Body of pancreas (tissue), 4 donors: ENCODE results near the gene SPATS2L. TPM values are rescaled to one million over a fixed set of nuclear protein-coding genes. Genes with fewer than 3 reads are reported as not detected.

Experiments
- ATAC-seq: fragments of 150-250 bp; one replicate; pipeline ENCODE4 v1.9.1; 2016
- DNase-seq, 4 donors: peaks; one replicate each; pipeline ENCODE4 v3.0.0-alpha.2; 2019
- H3K27ac ChIP-seq, 4 donors: fragments of 200-600 bp; sonication (generic); 1 replicate in 3 of 4; 2 replicates in 1 of 4; pipeline versions ENCODE4 v1.5.1 to v1.6.1; 2016 to 2019; ENCODE audit warnings: mild to moderate bottlenecking in 1 of 4, mixed read lengths in 1 of 4, moderate library complexity in 1 of 4
- H3K27me3 ChIP-seq, 2 donors: fragments of 200-600 bp; sonication (generic); one replicate each; pipeline ENCODE4 v1.6.0; 2016; ENCODE audit warnings: mild to moderate bottlenecking in 1 of 2
- H3K36me3 ChIP-seq, 2 donors: fragments of 200-600 bp; sonication (generic); replicated peaks in 1 of 2; 2 replicates each; pipeline ENCODE4 v1.5.1; 2016; ENCODE audit warnings: low read depth in 2 of 2; ENCODE audit not compliant: insufficient read depth in 1 of 2
- H3K4me1 ChIP-seq: fragments of 200-600 bp; sonication (generic); one replicate; pipeline ENCODE4 v1.6.0; 2016
- H3K4me3 ChIP-seq, 2 donors: fragments of 200-600 bp; sonication (generic); 1 replicate in 1 of 2; 2 replicates in 1 of 2; pipeline ENCODE4 v1.5.1; 2016 to 2019
- H3K9me3 ChIP-seq, 3 donors: fragments of 200-600 bp; sonication (generic); 1 replicate in 2 of 3; 2 replicates in 1 of 3; pipeline ENCODE4 v1.5.1; 2016
- CTCF ChIP-seq, 7 experiments: fragments of 450-650 bp in 4 of 7; fragments of 200-600 bp in 3 of 7; sonication (generic) in 3 of 7; IDR thresholded peaks; one replicate each; pipeline ENCODE4 v1.5.1; 2016 to 2019; ENCODE audit warnings: antibody characterized with exemption in 7 of 7
- POLR2A ChIP-seq, 3 donors: fragments of 450-650 bp; IDR thresholded peaks; one replicate each; pipeline ENCODE4 v1.6.1; 2016; ENCODE audit warnings: antibody characterized with exemption in 3 of 3, mild to moderate bottlenecking in 2 of 3
- WGBS, 2 donors: methylation state at CpG; one replicate each; pipeline ENCODE4 v1.1.5; 2017; 5-methylcytosine and 5-hydroxymethylcytosine counted together
- intact Hi-C: fragments of 100-400 bp; cut with DNase I; formaldehyde crosslinking; loops from one replicate; pipeline ENCODE4 v1.15.1; 2023
- total RNA-seq, 2 donors: library from RNA; depleted of rRNA; stranded (reverse); fragments of >200 nt; gene quantifications; one replicate each; pipeline ENCODE4 v1.1.0, GENCODE V29; 2016

SPATS2L gene
- total RNA-seq, 2 donors from 2014 or later: 39.2 to 49.8 TPM

- Histone ChIP-seq H3K27me3 (no peaks in the 10 kb centered on the region), H3K4me3 (no peak overlapping the region), H3K27ac (no peak overlapping the region), H3K36me3 (no peaks in the 10 kb centered on the region), H3K9me3 (no peaks in the 10 kb centered on the region), H3K4me1 (no peaks in the 10 kb centered on the region)
- intact Hi-C loops: no loop called here
- no peak for ATAC-seq
- 96 to 100% methylated on average over 1 of the region's 1 CpG for WGBS, 2 donors
- TF ChIP-seq CTCF (IDR thresholded peaks at IDR 0.05): no peak
- no peak for TF ChIP-seq POLR2A (IDR thresholded peaks at IDR 0.05)
- DNase-seq: no peak
Observed at GRCh38 chr2:200442471-200442870, 136.0 kb downstream of the SPATS2L start.

DNA sequence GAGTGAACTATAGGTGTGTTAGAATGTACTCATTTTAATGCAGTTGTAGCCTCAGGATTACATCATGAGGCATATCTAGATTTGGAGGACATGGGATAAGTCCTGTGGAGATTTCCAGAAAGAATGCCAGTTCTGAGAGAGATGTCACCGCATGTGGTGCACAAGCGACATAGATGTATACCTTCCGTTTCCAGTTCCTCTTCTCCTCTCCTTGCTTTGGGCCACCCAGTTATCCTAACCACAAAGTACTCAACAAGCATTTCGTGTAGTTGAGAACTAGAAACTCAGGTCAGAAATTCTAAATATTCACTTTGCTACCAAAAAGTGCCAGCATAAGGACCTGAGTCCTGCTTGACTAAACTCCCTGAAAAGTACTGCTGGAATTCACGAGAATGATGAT is 136.9 kb downstream of the SPATS2L start:
- no peaks in the 10 kb centered on the region for H3K27me3 ChIP-seq
- DNase-seq (no peak), ATAC-seq (no peak)
- WGBS, 2 donors: 74 to 75% methylated on average over 5 of the region's 5 CpGs
- no peak for TF ChIP-seq CTCF (IDR thresholded peaks at IDR 0.05)
- no peaks in the 10 kb centered on the region for H3K4me1 ChIP-seq
- intact Hi-C loops: no loop called here
- H3K27ac ChIP-seq: no peak overlapping the region
- H3K9me3 ChIP-seq: no peaks in the 10 kb centered on the region
- no peak overlapping the region for H3K4me3 ChIP-seq
- no peaks in the 10 kb centered on the region for H3K36me3 ChIP-seq

DNA sequence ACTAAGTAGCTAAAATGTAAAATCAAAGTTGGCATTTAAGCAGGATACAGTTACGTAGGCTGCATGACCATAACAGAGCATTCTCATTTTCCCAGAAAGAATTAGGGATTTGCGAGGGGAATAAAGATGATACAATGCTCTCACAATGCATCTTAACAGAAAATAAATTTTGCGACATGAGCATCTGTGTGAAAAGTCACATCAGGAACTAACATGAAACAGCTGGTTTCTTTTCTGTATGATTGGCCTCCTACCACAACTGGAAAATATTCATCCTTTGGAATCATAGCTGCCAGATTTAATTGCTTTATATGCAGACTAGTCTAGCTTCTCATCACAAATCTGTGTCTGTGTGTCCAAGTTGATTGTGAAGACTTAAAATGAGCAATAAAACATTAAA is 137.4 kb downstream of the SPATS2L start:
- H3K27me3 ChIP-seq: no peaks in the 10 kb centered on the region
- ATAC-seq: no peak
- H3K27ac ChIP-seq: no peak overlapping the region
- H3K36me3 ChIP-seq: no peaks in the 10 kb centered on the region
- H3K9me3 ChIP-seq: no peaks in the 10 kb centered on the region
- no peak for TF ChIP-seq POLR2A (IDR thresholded peaks at IDR 0.05)
- no peak for TF ChIP-seq CTCF (IDR thresholded peaks at IDR 0.05)
- WGBS, 2 donors: 91 to 92% methylated on average over 3 of the region's 3 CpGs
- no peak for DNase-seq
- H3K4me1 ChIP-seq: no peaks in the 10 kb centered on the region
- H3K4me3 ChIP-seq: no peak overlapping the region
- intact Hi-C loops: no loop called here

DNA sequence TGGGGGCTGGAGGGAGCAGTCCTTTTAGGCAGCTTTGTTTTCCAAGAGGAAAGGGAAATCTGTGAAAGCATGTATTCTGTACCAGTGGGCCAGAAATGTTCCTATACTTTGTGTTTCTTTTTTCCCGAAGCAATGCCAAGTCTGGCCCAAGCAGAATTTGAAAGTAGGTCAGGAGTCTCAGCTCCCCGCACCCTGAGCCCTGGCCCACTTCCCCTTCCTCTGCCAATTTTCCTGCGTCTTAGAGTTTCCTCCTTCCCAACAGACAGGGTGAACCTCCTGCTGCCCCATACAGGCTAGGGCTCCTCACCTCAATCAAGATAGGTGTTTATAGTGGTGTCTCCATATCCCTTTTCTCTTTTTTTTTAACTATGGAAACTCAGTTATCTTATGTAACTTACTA is 138.0 kb downstream of the SPATS2L start:
- no peaks in the 10 kb centered on the region for H3K27me3 ChIP-seq
- H3K4me1 ChIP-seq: no peaks in the 10 kb centered on the region
- intact Hi-C loops: no loop called here
- WGBS, 2 donors: 76 to 77% methylated on average over 3 of the region's 3 CpGs
- no peak overlapping the region for H3K4me3 ChIP-seq
- DNase-seq: no peak
- TF ChIP-seq POLR2A (IDR thresholded peaks at IDR 0.05) (no peak), CTCF (IDR thresholded peaks at IDR 0.05) (no peak)
- no peaks in the 10 kb centered on the region for H3K36me3 ChIP-seq
- ATAC-seq: no peak
- no peaks in the 10 kb centered on the region for H3K9me3 ChIP-seq
- H3K27ac ChIP-seq: no peak overlapping the region

GRCh38 chr2:200445284-200445683 is 138.8 kb downstream of the SPATS2L start:
- no peak for ATAC-seq
- Histone ChIP-seq H3K27me3 (no peaks in the 10 kb centered on the region), H3K9me3 (no peaks in the 10 kb centered on the region), H3K4me1 (no peaks in the 10 kb centered on the region), H3K4me3 (no peak overlapping the region), H3K27ac (no peak overlapping the region), H3K36me3 (no peaks in the 10 kb centered on the region)
- intact Hi-C loops: no loop called here
- no peak for TF ChIP-seq POLR2A (IDR thresholded peaks at IDR 0.05)
- TF ChIP-seq CTCF (IDR thresholded peaks at IDR 0.05): no peak
- no peak for DNase-seq
- 92 to 95% methylated on average over 1 of the region's 1 CpG for WGBS, 2 donors
